Measurements from ENCODE around the gene NME9. TPM values are rescaled to one million over a fixed set of nuclear protein-coding genes. Genes with fewer than 3 reads are reported as not detected.

Gene NME9
- polyA plus RNA-seq, 2 of the 4 experiments (the other 2 are of a cell fraction): 0.05 TPM; not detected in 1

- TF ChIP-seq RARB (CRISPR knock-in tag; IDR thresholded peaks at IDR 0.05) (no peak), NPAS2 (CRISPR knock-in tag; IDR thresholded peaks at IDR 0.05; ENCODE audit: borderline replicate concordance) (no peak), BHLHE40 (IDR thresholded peaks at IDR 0.05; ENCODE audit: low read depth, low read length) (no peak), MAFK (IDR thresholded peaks at IDR 0.05; ENCODE audit: partially characterized antibody) (no peak), EP300 (IDR thresholded peaks at IDR 0.05) (no peak), SREBF2 (IDR thresholded peaks at IDR 0.05) (no peak)
- ATAC-seq (no peak), FAIRE-seq (no peak), DNase-seq (ENCODE audit: low read depth in 1 of 2, low spot score in 1 of 2) (no peak)
- Histone ChIP-seq H3K4me1 (no peaks in the 10 kb centered on the region), H3K9me3 (no peaks in the 10 kb centered on the region), H3K4me2 (no peak overlapping the region), H3K4me3 (no peak overlapping the region), H3K27ac (no peak overlapping the region)
- POLR2A ChIA-PET: no interaction called here
- CTCF ChIA-PET: interaction anchor here (1.4 kb wide), 1 partner anchor 28 kb away, joined by 7 read pairs; no protein-coding TSS in a partner anchor
- WGBS (ENCODE audit: missing lambda C conversion rate): 78% methylated on average over 7 of the region's 7 CpGs
Observed at GRCh38 chr3:138359148-138359918, 29.7 kb upstream of the NME9 start.

- ChIA-PET POLR2A (no interaction called here), CTCF (interaction anchor here (1.1 kb wide), 1 partner anchor 14 kb away, joined by 3 read pairs; no protein-coding TSS in a partner anchor)
- FAIRE-seq: no peak
Observed at GRCh38 chr3:138356730-138357405, 27.2 kb upstream of the NME9 start.

GRCh38 chr3:138355071-138355470 is 25.4 kb upstream of the NME9 start:
- DNase-seq (ENCODE audit: low read depth in 1 of 2, low spot score in 1 of 2) (no peak), FAIRE-seq (no peak), ATAC-seq (no peak)
- H3K9me3 ChIP-seq: no peaks in the 10 kb centered on the region
- ChIA-PET CTCF (no interaction called here), POLR2A (interaction anchor here (0.6 to 0.9 kb wide), 2 partner anchors 9 to 18 kb away, joined by 3 to 7 read pairs; no protein-coding TSS in a partner anchor)
- no peak overlapping the region for H3K4me2 ChIP-seq
- H3K4me1 ChIP-seq: no peaks in the 10 kb centered on the region
- 94% methylated on average over 3 of the region's 3 CpGs for WGBS (ENCODE audit: missing lambda C conversion rate)
- TF ChIP-seq E2F6 (IDR thresholded peaks at IDR 0.05; ENCODE audit: borderline replicate concordance, low read depth) (no peak), BHLHE40 (IDR thresholded peaks at IDR 0.05; ENCODE audit: low read depth, low read length) (no peak), HES2 (IDR thresholded peaks at IDR 0.05) (no peak), FOSL2 (IDR thresholded peaks at IDR 0.05) (no peak), FOSL2 (CRISPR knock-in tag; IDR thresholded peaks at IDR 0.05) (no peak), EHF (CRISPR knock-in tag; IDR thresholded peaks at IDR 0.05) (no peak), TFCP2L1 (CRISPR knock-in tag; IDR thresholded peaks at IDR 0.05) (no peak), KDM1A (IDR thresholded peaks at IDR 0.05; ENCODE audit: low read depth) (no peak), SMC3 (IDR thresholded peaks at IDR 0.05) (no peak), HDAC2 (IDR thresholded peaks at IDR 0.05) (no peak), RARB (CRISPR knock-in tag; IDR thresholded peaks at IDR 0.05) (no peak), CHD4 (IDR thresholded peaks at IDR 0.05; ENCODE audit: borderline replicate concordance) (no peak), RNF2 (IDR thresholded peaks at IDR 0.05; ENCODE audit: borderline replicate concordance, low read depth) (no peak), RFX5 (IDR thresholded peaks at IDR 0.05) (no peak), EHMT2 (IDR thresholded peaks at IDR 0.05; ENCODE audit: low read depth) (no peak), POLR2AphosphoS2 (conservative IDR thresholded peaks at IDR 0.05; ENCODE audit: low read length) (no peak), MAX (IDR thresholded peaks at IDR 0.05) (no peak), REST (IDR thresholded peaks at IDR 0.05) (no peak), HMGXB4 (CRISPR knock-in tag; IDR thresholded peaks at IDR 0.05; ENCODE audit: borderline replicate concordance) (no peak), FOSB (CRISPR knock-in tag; IDR thresholded peaks at IDR 0.05) (no peak), CHD2 (IDR thresholded peaks at IDR 0.05; ENCODE audit: low read length, partially characterized antibody) (no peak)
- no peak overlapping the region for H3K4me3 ChIP-seq
- no peak overlapping the region for H3K27ac ChIP-seq

More at GRCh38 chr3:138356730-138357405, 27.2 kb upstream of the NME9 start:
- no peak for DNase-seq (ENCODE audit: low read depth in 1 of 2, low spot score in 1 of 2)
- Histone ChIP-seq H3K4me1 (no peaks in the 10 kb centered on the region), H3K4me2 (no peak overlapping the region), H3K27ac (no peak overlapping the region), H3K4me3 (no peak overlapping the region), H3K9me3 (no peaks in the 10 kb centered on the region)
- WGBS (ENCODE audit: missing lambda C conversion rate): 84% methylated on average over 5 of the region's 7 CpGs
- no peak for ATAC-seq
- TF ChIP-seq CHD2 (IDR thresholded peaks at IDR 0.05; ENCODE audit: low read length, partially characterized antibody): no peak

All from A549 (cell line).